ENCODE measurements around the gene WWOX.

DNA sequence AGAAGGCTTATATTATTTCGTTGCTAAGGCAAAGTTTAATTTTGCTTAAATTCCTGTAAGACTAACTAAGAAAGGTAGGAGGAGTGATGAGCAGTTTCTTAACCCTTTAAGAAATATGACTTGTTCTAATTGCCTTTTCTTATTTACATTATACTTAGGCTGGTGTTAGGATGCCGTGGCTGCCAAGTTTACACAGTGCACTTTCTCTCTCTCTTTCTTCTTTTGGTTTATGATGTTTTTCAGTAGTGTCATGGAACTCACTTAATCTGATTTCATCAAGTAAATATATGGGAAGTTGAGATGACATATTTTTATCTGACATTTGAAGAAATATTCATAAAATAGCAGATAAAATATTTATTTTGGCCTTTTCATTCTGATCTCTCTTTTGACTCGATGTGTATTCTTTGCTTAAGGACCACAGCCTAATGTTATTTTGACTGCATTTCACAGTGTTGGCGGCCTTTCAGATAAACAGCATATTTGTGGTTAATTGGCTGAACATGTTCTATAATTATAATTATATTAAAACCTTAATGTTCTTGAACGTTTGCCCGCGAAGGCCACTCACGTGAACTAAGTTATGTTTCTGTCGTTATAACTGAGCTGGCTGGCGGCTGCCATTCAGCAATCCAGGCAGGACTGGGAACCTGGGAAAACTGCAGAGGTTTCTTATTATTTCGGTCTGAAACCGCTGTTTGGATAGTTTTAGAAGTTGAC is 191.6 kb downstream of the WWOX start:
- TF ChIP-seq CTCF (conservative IDR thresholded peaks at IDR 0.05; ENCODE audit: low read depth, low read length) (no peak), EZH2 (IDR thresholded peaks at IDR 0.05; ENCODE audit: borderline replicate concordance, low read depth, low read length, poor library complexity, severe bottlenecking) (no peak)

All from A673 (cell line).